HCT116 (cell line): ENCODE results near the gene RPL10. TPM values are rescaled to one million over a fixed set of nuclear protein-coding genes. Genes with fewer than 3 reads are reported as not detected.

ENCODE experiments used
- ATAC-seq: fragments of 200-7000 bp; cut with Tn5 transposase; 2 replicates; pipeline ENCODE4 v1.9.1; 2020; ENCODE audit warnings: mild to moderate bottlenecking, moderate library complexity
- BruUV-seq: library from RNA; stranded (reverse); fragments of 400-500 nt; replicated peaks from 2 replicates; lab custom pipeline; 2021; lab: Mats Ljungman, UMichigan
- CTCF ChIA-PET: fragments of 300-600 bp; sonication (Branson Sonifier 250); formaldehyde crosslinking; loops from one replicate; lab custom pipeline; 2021; ENCODE audit warnings: antibody characterized with exemption; lab: Charles Lee
- POLR2A ChIA-PET: fragments of 300-600, 350-600 bp; sonication (Branson Sonifier 250); formaldehyde crosslinking; loops from one replicate; lab custom pipeline; 2021; ENCODE audit warnings: antibody characterized with exemption; lab: Charles Lee
- RAD21 ChIA-PET, 2 experiments: fragments of 300-600 bp; sonication (Branson Sonifier 250); formaldehyde crosslinking; loops; one replicate each; lab custom pipeline; 2023; ENCODE audit warnings: low total read pairs in 2 of 2; ENCODE audit not compliant: uncharacterized antibody in 2 of 2, unreplicated experiment in 2 of 2, low non-redundant PET in 1 of 2; lab: Charles Lee
- DNase-seq: peaks from one replicate; pipeline ENCODE4 v3.0.0-alpha.2; 2010; ENCODE audit warnings: low read depth, low spot score
- H2AFZ ChIP-seq: fragments of 200-600 bp; shearing (Covaris generic), sonication (generic); 2 replicates; pipeline ENCODE4 v1.6.1; 2017; ENCODE audit warnings: low read depth, mixed run types, mixed read lengths, antibody characterized with exemption, low read length; ENCODE audit not compliant: poor library complexity, severe bottlenecking
- H3K27ac ChIP-seq: 2 replicates; pipeline ENCODE4 v1.5.1; 2012; ENCODE audit warnings: low read depth, low read length
- H3K27me3 ChIP-seq: fragments of 200-600 bp; sonication (generic); 2 replicates; pipeline ENCODE4 v1.6.1; 2016; ENCODE audit warnings: mixed run types, low read length, mixed read lengths; ENCODE audit not compliant: insufficient read depth
- H3K36me3 ChIP-seq, 2 experiments: fragments of 200-500 bp in 1 of 2; fragments of 200-600 bp in 1 of 2; sonication (Bioruptor generic) in 1 of 2; sonication (generic) in 1 of 2; 2 replicates each; pipeline versions ENCODE4 v1.5.1 to v1.6.1; 2014 to 2016; ENCODE audit warnings: low read length in 2 of 2, inconsistent platforms in 1 of 2, mixed read lengths in 1 of 2, mixed run types in 1 of 2; ENCODE audit not compliant: insufficient read depth in 2 of 2, control insufficient read depth in 1 of 2
- H3K4me1 ChIP-seq, 2 experiments: fragments of 200-600 bp in 1 of 2; sonication (generic) in 1 of 2; 2 replicates each; pipeline versions ENCODE4 v1.5.1 to v1.6.1; 2012 to 2017; ENCODE audit warnings: low read length in 2 of 2, inconsistent platforms in 1 of 2, mild to moderate bottlenecking in 1 of 2, mixed read lengths in 1 of 2, mixed run types in 1 of 2, moderate library complexity in 1 of 2; ENCODE audit not compliant: insufficient read depth in 2 of 2, control insufficient read depth in 1 of 2
- H3K4me2 ChIP-seq: fragments of 200-600 bp; sonication (generic); 2 replicates; pipeline ENCODE4 v1.6.1; 2017; ENCODE audit warnings: mixed run types, low read length, mixed read lengths
- H3K4me3 ChIP-seq, 2 experiments: fragments of 200-600 bp in 1 of 2; sonication (generic) in 1 of 2; replicated peaks in 1 of 2; 2 replicates each; pipeline ENCODE4 v1.5.1; 2011 to 2016; ENCODE audit warnings: low read length in 2 of 2, control low read depth in 1 of 2, low read depth in 1 of 2, mild to moderate bottlenecking in 1 of 2, mixed read lengths in 1 of 2, mixed run types in 1 of 2
- H3K79me2 ChIP-seq: fragments of 200-600 bp; sonication (generic); 2 replicates; pipeline ENCODE4 v1.6.1; 2017; ENCODE audit warnings: mild to moderate bottlenecking, mixed run types, low read length, moderate library complexity, mixed read lengths; ENCODE audit not compliant: insufficient read depth
- H3K9ac ChIP-seq: fragments of 200-600 bp; sonication (generic); 2 replicates; pipeline ENCODE4 v1.6.1; 2016; ENCODE audit warnings: low read length, mixed read lengths
- H3K9me2 ChIP-seq: fragments of 200-600 bp; sonication (generic), shearing (Covaris generic); 2 replicates; pipeline ENCODE4 v1.6.1; 2017; ENCODE audit warnings: mixed run types, mild to moderate bottlenecking, moderate library complexity; ENCODE audit not compliant: insufficient read depth
- H3K9me3 ChIP-seq, 2 experiments: fragments of 200-500 bp in 1 of 2; fragments of 200-600 bp in 1 of 2; sonication (Bioruptor generic) in 1 of 2; sonication (generic) in 1 of 2; 2 replicates each; pipeline ENCODE4 v1.6.1; 2014 to 2017; ENCODE audit warnings: low read length in 2 of 2, mixed read lengths in 2 of 2, inconsistent platforms in 1 of 2, low read depth in 1 of 2, mild to moderate bottlenecking in 1 of 2, mixed run types in 1 of 2, moderate library complexity in 1 of 2; ENCODE audit not compliant: control insufficient read depth in 1 of 2, insufficient read depth in 1 of 2
- H4K20me1 ChIP-seq: fragments of 200-600 bp; sonication (generic), shearing (Covaris generic); 2 replicates; pipeline ENCODE4 v1.6.1; 2017; ENCODE audit warnings: mixed run types, mild to moderate bottlenecking, moderate library complexity; ENCODE audit not compliant: insufficient read depth
- ATF3 ChIP-seq: IDR thresholded peaks from 2 replicates; pipeline ENCODE4 v1.6.1; 2012
- CBX3 ChIP-seq: IDR thresholded peaks from 2 replicates; pipeline ENCODE4 v1.6.1; 2012; ENCODE audit warnings: low read depth
- EGR1 ChIP-seq: IDR thresholded peaks from 2 replicates; pipeline ENCODE4 v1.6.1; 2012; ENCODE audit warnings: low read depth
- ELF1 ChIP-seq: IDR thresholded peaks from 2 replicates; pipeline ENCODE4 v1.6.1; 2012; ENCODE audit warnings: low read depth, borderline replicate concordance
- EZH2 ChIP-seq: fragments of 200-600 bp; sonication (generic); IDR thresholded peaks from 2 replicates; pipeline ENCODE4 v1.6.1; 2017; ENCODE audit warnings: antibody characterized with exemption, mixed run types
- EZH2phosphoT487 ChIP-seq: fragments of 200-600 bp; IDR thresholded peaks from 2 replicates; pipeline ENCODE4 v1.6.1; 2018; ENCODE audit warnings: antibody characterized with exemption, borderline replicate concordance
- JUND ChIP-seq: IDR thresholded peaks from 2 replicates; pipeline ENCODE4 v1.6.1; 2012
- POLR2A ChIP-seq: IDR thresholded peaks from 2 replicates; pipeline ENCODE4 v1.7.0; 2011; ENCODE audit warnings: borderline replicate concordance; ENCODE audit not compliant: insufficient read depth, insufficient read length; ENCODE audit errors: extremely low read depth
- POLR2AphosphoS5 ChIP-seq: IDR thresholded peaks from 2 replicates; pipeline ENCODE4 v1.6.1; 2011; ENCODE audit warnings: mild to moderate bottlenecking, low read depth, low read length, moderate library complexity
- RAD21 ChIP-seq: IDR thresholded peaks from 2 replicates; pipeline ENCODE4 v1.6.1; 2012; ENCODE audit warnings: low read depth, mild to moderate bottlenecking
- REST ChIP-seq: IDR thresholded peaks from 2 replicates; pipeline ENCODE4 v1.6.1; 2012; ENCODE audit warnings: low read depth
- SRF ChIP-seq: IDR thresholded peaks from 2 replicates; pipeline ENCODE4 v1.6.1; 2012; ENCODE audit warnings: low read depth
- YY1 ChIP-seq: IDR thresholded peaks from 2 replicates; pipeline ENCODE4 v1.6.1; 2011; ENCODE audit warnings: low read length, low read depth, moderate library complexity, mild to moderate bottlenecking; ENCODE audit not compliant: insufficient replicate concordance; ENCODE audit errors: extremely low read depth
- ZBTB33 ChIP-seq: IDR thresholded peaks from 2 replicates; pipeline ENCODE4 v1.6.1; 2011; ENCODE audit warnings: mild to moderate bottlenecking, low read length, moderate library complexity; ENCODE audit not compliant: insufficient replicate concordance; ENCODE audit errors: extremely low read depth
- ZFX ChIP-seq: fragments of 450-650 bp; IDR thresholded peaks from 2 replicates; pipeline ENCODE4 v1.6.1; 2017
- ZNF274 ChIP-seq: fragments of 200-500 bp; sonication (Bioruptor generic); IDR thresholded peaks from 2 replicates; pipeline ENCODE4 v1.6.1; 2014; ENCODE audit warnings: mild to moderate bottlenecking, low read depth, low read length, inconsistent platforms
- intact Hi-C: fragments of 100-400 bp; cut with micrococcal nuclease; formaldehyde crosslinking; loops from 2 replicates; pipeline ENCODE4 v1.10.0; 2022
- total RNA-seq: library from RNA; stranded (reverse); gene quantifications from one replicate; pipeline ENCODE4 v1.2.1, GENCODE V29; 2021; ENCODE audit not compliant: unreplicated experiment

The RPL10 gene
- total RNA-seq, 1 experiment from 2014 or later, result 3,069 TPM

GRCh38 chrX:154448484-154448883 is 50.3 kb downstream of the RPL10 start:
- no peak overlapping the region for H3K27ac ChIP-seq
- no peak overlapping the region for H3K4me2 ChIP-seq
- CTCF ChIA-PET, result no interaction called here
- RAD21 ChIA-PET, result no interaction called here
- peaks cover 6 to 11% of the 10 kb centered on the region in 2 experiments; a peak in 3 of 4 replicates for H3K4me1 ChIP-seq
- H4K20me1 ChIP-seq, result no peaks in the 10 kb centered on the region
- POLR2A ChIA-PET, result no interaction called here
- H3K9me2 ChIP-seq, result no peaks in the 10 kb centered on the region
- no peaks in the 10 kb centered on the region for H3K36me3 ChIP-seq
- intact Hi-C loops, result no loop called here
- no TSS peak for BruUV-seq
- H3K79me2 ChIP-seq, result peaks cover 7% of the 10 kb centered on the region; the same call in 1 of the 2 replicates
- H2AFZ ChIP-seq, result no peak overlapping the region
- TF ChIP-seq EZH2, result no peak
- TF ChIP-seq EZH2phosphoT487, result no peak
- no peak for TF ChIP-seq ZBTB33
- TF ChIP-seq RAD21, result no peak
- no peak for TF ChIP-seq EGR1
- no peak for TF ChIP-seq ATF3
- no peak for TF ChIP-seq ZNF274
- TF ChIP-seq ELF1, result no peak
- TF ChIP-seq ZFX, result no peak
- TF ChIP-seq REST, result no peak
- TF ChIP-seq CBX3, result no peak
- TF ChIP-seq JUND, result no peak
- TF ChIP-seq YY1, result no peak
- TF ChIP-seq POLR2A, result no peak
- no peak for TF ChIP-seq POLR2AphosphoS5
- TF ChIP-seq SRF, result no peak
- no peak overlapping the region for H3K4me3 ChIP-seq
- H3K27me3 ChIP-seq, result no peaks in the 10 kb centered on the region
- ATAC-seq, result no peak
- DNase-seq, result no peak
- no peak overlapping the region for H3K9ac ChIP-seq
- no peaks in the 10 kb centered on the region for H3K9me3 ChIP-seq
